Upper lobe of left lung (tissue), 4 donors: ENCODE results near the gene AVP.

Experiments used
- EP300 ChIP-seq, 4 donors: sonication (generic); formaldehyde crosslinking; IDR thresholded peaks; one replicate each; pipeline ENCODE4 v1.5.1; 2017; ENCODE audit warnings: antibody characterized with exemption in 4 of 4, control low read depth in 2 of 4
- POLR2A ChIP-seq, 4 donors: fragments of 450-650 bp; IDR thresholded peaks; one replicate each; pipeline ENCODE4 v1.5.1; 2016 to 2017; ENCODE audit warnings: antibody characterized with exemption in 4 of 4, mild to moderate bottlenecking in 2 of 4
- POLR2AphosphoS5 ChIP-seq, 2 donors: sonication (generic); formaldehyde crosslinking; IDR thresholded peaks; one replicate each; pipeline ENCODE4 v1.5.1; 2017; ENCODE audit warnings: antibody characterized with exemption in 2 of 2
- TF ChIP-seq, protein P1 (sequence below), 6 experiments: fragments of 450-650 bp in 4 of 6; fragments of 200-600 bp in 2 of 6; sonication (generic) in 2 of 6; IDR thresholded peaks; one replicate each; pipeline ENCODE4 v1.5.1; 2016 to 2019; ENCODE audit warnings: antibody characterized with exemption in 6 of 6

DNA sequence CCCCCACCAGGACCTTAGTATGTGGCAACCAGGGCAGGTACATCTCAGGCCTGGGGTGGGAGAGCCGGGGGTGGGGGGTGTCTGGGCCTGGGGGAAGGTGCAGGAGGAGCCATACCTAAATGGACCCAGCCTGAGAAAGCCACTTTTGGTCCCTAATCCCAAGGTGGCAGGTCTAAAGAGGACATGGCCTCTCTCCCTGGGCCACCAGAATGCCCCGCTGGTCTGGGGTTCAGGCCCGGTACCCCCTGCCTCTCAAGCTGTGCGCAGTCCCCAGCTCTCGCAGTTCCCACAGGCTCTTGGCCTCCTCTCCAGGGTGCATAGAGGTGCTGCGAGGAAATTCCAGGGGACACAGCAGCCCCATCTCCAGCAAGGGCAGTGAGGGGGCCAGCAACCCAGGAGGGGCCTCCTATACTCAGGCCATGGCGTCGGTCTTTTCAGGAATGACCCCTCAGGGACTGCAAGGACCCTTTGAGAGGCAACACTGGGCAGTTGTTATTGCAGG is 1.1 kb upstream of the AVP start:
- TF ChIP-seq, protein P1, sequence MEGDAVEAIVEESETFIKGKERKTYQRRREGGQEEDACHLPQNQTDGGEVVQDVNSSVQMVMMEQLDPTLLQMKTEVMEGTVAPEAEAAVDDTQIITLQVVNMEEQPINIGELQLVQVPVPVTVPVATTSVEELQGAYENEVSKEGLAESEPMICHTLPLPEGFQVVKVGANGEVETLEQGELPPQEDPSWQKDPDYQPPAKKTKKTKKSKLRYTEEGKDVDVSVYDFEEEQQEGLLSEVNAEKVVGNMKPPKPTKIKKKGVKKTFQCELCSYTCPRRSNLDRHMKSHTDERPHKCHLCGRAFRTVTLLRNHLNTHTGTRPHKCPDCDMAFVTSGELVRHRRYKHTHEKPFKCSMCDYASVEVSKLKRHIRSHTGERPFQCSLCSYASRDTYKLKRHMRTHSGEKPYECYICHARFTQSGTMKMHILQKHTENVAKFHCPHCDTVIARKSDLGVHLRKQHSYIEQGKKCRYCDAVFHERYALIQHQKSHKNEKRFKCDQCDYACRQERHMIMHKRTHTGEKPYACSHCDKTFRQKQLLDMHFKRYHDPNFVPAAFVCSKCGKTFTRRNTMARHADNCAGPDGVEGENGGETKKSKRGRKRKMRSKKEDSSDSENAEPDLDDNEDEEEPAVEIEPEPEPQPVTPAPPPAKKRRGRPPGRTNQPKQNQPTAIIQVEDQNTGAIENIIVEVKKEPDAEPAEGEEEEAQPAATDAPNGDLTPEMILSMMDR (IDR thresholded peaks at IDR 0.05), result no peak
- TF ChIP-seq POLR2A (IDR thresholded peaks at IDR 0.05), result no peak
- no peak for TF ChIP-seq POLR2AphosphoS5 (IDR thresholded peaks at IDR 0.05)
- TF ChIP-seq EP300 (IDR thresholded peaks at IDR 0.05), result no peak
